22Rv1 (cell line): ENCODE data around the gene PCTP.

Experiments used
- H3K27ac ChIP-seq: fragments of 450-650 bp; 2 replicates; pipeline ENCODE4 v1.5.1; 2017
- CTCF ChIP-seq: fragments of 450-650 bp; IDR thresholded peaks from 2 replicates; pipeline ENCODE4 v1.5.1; 2017; ENCODE audit warnings: mild to moderate bottlenecking
- ZFX ChIP-seq: fragments of 450-650 bp; IDR thresholded peaks from 2 replicates; pipeline ENCODE4 v1.6.1; 2017; ENCODE audit warnings: antibody characterized with exemption, borderline replicate concordance

The PCTP gene

GRCh38 chr17:55709984-55710383 lies 40.9 kb upstream of the PCTP start:
- TF ChIP-seq ZFX (no peak), CTCF (no peak)
- H3K27ac ChIP-seq: no peak overlapping the region

GRCh38 chr17:55710410-55710809 lies 40.4 kb upstream of the PCTP start:
- TF ChIP-seq ZFX (no peak), CTCF (no peak)
- no peak overlapping the region for H3K27ac ChIP-seq

GRCh38 chr17:55710829-55711496 lies 39.9 kb upstream of the PCTP start:
- TF ChIP-seq ZFX (no peak), CTCF (no peak)
- H3K27ac ChIP-seq: no peak overlapping the region

GRCh38 chr17:55717432-55717831 lies 33.4 kb upstream of the PCTP start:
- TF ChIP-seq ZFX (no peak), CTCF (no peak)
- no peak overlapping the region for H3K27ac ChIP-seq

GRCh38 chr17:55717898-55718735 lies 32.7 kb upstream of the PCTP start:
- no peak overlapping the region for H3K27ac ChIP-seq
- TF ChIP-seq CTCF: peak; percentile 92
- no peak for TF ChIP-seq ZFX

- no peak for TF ChIP-seq ZFX
- TF ChIP-seq CTCF: no peak
- H3K27ac ChIP-seq: no peak overlapping the region
These were observed 29.7 kb upstream of the PCTP start for GRCh38 chr17:55720919-55721836.
